ENCODE data around the gene ITSN1.
"Not testable (repeated sequence)": the region's sequence is repeated elsewhere in the genome, so short reads cannot be mapped to it uniquely, and the experiment has no call there.

ITSN1 gene

DNA sequence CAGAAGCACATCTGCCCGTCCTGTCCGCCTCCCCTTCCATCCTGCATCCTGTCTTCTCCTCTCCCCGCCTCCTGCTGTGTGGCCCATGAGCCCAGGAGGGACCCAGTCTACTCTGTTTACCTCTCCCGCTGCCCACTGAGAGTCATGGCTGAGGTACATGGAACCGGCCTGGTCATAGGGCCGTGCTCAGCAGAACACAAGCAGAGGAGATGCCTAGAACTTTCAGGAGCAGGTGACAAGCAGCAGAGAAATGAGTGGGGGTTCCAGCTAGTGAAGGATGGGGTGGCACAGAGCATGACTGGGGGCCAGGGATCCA is 202.5 kb downstream of the ITSN1 start:
- DNase-seq, result no peak

DNA sequence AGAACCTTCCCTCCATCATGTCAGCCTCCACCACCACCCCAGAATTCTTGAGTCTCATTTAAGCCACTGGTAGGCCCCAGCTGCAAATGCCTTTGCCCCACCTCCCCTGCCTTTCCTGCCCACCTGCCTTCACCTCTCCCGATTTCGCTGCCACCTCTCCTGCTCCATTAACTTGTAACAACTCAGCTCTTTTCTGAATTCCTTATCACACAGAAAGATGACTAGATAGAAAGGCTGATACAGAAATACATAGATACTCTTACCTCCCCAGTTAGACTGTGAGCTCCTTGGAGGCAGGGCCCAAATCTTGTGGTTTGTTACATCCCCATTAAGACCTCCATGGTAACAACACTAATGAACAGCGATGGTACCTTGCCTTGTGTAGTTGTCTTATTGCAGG is 203.8 kb downstream of the ITSN1 start:
- no peak for DNase-seq

- no peak for DNase-seq
These were observed 205.4 kb downstream of the ITSN1 start for GRCh38 chr21:33847588-33848248.

DNA sequence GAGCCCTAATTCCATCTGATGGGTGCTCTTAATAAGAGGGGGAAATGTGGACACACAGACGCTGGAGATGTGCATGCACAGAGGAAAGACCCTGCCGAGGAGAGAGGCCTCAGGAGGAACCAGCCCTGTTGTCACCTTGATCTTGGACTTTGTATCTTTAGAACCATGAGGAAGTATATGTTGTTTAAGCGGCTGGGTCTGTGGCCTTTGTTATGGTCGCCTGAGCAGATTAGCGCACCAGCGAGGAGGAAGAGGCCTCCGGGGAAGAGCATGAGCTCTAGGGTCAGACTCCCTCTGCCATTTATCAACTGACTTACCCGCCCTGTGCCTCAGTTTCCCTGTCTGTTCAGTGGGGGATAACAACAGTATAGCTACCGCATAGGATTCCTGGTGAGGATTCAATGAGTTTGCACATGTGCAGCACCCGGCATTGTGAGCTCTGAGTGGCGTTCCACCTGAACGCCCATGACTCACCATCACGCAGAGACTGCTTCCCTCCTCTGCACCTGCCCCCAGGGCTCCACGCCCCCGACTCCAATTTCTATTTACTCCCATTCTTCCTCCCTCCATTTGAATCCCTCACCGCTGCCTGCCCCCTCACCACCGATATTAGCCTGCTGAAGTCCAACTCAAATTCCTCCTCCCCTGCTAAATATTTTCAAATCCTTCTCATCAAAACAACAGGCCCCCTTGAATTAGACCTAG is 206.1 kb downstream of the ITSN1 start:
- no peak for DNase-seq

- DNase-seq, result no peak
These were observed 207.5 kb downstream of the ITSN1 start for GRCh38 chr21:33849834-33850233.

GRCh38 chr21:33850401-33850800 is 208.1 kb downstream of the ITSN1 start:
- DNase-seq, result no peak

DNA sequence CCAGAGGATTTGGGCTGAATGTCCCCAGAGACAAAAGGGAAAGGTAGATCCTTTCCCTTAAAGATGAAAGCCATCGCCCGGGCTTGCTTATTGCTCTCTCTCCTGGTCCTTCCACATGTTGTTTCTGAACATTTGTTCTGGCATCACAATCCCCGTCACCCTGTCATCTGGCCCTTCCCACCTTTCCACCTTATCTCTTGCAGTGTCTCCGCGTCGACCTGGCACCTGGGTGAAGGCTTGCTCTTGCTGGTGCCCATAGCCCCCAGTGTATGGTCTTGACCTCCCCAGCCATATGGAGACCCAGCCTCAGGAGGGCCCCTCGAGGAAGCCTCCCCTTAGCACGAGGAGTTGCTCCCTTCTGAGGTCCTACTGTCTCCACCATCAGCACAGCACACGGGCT is 208.7 kb downstream of the ITSN1 start:
- no peak for DNase-seq

DNA sequence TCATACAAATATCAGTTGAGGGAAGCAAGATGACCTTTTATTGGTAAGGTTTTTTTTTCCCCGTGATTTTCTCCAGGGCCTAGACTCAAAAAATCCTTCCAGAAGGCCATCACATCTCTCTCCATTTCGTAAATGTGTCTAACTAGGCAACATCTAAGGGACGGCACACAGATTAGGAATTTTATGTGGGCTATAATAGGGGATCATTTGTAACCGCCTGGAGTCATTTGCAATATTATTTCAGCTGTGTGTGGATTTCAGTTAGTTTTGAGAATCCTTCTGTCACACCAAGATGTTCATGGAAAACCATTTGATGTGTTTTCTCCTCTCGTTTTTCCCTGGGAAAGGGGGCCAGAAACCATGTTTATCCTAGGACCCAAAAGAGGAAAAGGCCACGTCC is 210.2 kb downstream of the ITSN1 start:
- no peak for DNase-seq

GRCh38 chr21:33854604-33855003 is 212.3 kb downstream of the ITSN1 start:
- no peak for DNase-seq

DNA sequence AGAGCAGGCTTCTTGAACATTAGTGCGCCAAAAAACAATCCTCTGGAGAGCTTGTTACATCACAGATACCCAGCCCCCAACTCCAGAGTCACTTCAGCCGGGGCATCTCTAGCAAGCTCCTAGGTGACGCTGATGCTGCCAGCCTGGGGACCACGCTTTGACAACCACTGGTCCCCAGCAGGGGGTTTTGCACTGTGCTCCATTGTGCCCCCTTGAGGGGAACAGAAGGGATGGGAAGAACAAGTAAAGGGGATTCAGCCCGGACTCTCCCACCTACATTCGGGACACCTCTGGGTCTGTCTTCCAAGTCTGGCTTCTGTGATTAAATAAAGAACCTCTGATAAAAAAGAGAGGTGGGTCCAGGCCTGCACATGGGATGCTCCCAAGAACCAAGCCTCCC is 212.9 kb downstream of the ITSN1 start:
- DNase-seq, result no peak

GRCh38 chr21:33856893-33857527 is 214.7 kb downstream of the ITSN1 start:
- DNase-seq, result no peak

GRCh38 chr21:33857846-33858666 is 215.8 kb downstream of the ITSN1 start:
- no peak for DNase-seq

- no peak for DNase-seq
These were observed 216.5 kb downstream of the ITSN1 start for GRCh38 chr21:33858667-33859372.

GRCh38 chr21:33859373-33860102 is 217.2 kb downstream of the ITSN1 start:
- DNase-seq, result no peak

- DNase-seq, result no peak
These were observed 218.1 kb downstream of the ITSN1 start for GRCh38 chr21:33860332-33860879.

DNA sequence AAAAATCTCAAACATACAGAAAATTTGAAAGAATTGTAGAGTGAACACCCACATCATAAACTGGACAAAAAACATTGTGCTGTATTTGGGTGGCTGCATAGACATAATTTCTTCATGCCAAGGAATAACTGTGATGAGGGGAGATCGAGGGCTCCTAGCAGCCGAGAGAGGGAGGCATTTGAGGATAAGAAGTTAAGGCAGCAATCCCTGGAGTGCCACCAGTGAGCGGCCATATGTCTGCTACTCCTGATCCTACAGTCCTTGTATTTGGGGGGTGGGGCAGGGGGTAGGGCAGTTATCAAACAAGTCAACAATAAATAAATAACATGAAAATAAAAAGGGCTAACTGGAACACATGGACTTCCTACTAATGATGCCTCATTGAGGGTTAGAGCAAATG is 218.8 kb downstream of the ITSN1 start:
- no peak for DNase-seq

- DNase-seq, result not testable (repeated sequence)
These were observed 220.9 kb downstream of the ITSN1 start for GRCh38 chr21:33863191-33863590.

GRCh38 chr21:33864150-33864549 is 221.8 kb downstream of the ITSN1 start:
- no peak for DNase-seq

GRCh38 chr21:33865176-33865575 is 222.9 kb downstream of the ITSN1 start:
- DNase-seq, result no peak

DNA sequence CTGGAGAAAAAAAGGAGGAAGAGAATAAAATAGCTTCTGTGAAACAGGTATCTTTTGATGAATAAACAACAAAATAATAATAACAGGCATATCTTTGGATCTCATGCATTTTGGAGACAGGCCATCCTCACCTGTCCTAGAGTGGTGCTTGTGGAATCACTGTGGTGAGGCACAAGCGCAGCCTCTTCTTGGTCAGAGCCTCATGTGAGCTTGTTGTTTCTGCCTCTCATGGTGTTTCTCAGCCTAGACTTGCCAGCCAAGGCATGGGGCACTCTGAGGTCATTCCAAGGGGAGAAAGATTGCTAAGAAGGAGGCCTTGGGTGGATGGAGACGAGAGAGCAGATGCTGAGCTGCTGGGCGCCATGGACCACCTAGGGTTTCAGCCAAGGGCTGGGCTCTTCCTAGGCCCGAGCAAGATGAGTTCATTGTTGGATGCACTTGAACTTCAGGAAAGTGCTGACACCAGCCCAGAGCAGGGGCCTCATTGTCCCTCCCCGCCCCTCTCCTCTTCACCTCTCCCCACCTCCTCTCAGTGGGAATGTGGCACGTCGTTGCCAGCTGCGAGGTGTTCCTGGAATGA is 223.8 kb downstream of the ITSN1 start:
- no peak for DNase-seq

GRCh38 chr21:33866826-33867225 is 224.5 kb downstream of the ITSN1 start:
- no peak for DNase-seq

Data from activated CD4-positive, alpha-beta T cell treated with anti-CD3 and anti-CD28 coated beads for 4 hours (primary cell).